Measurements from ENCODE around the gene LRRC74A. TPM values are rescaled to one million over a fixed set of nuclear protein-coding genes. Genes with fewer than 3 reads are reported as not detected.

LRRC74A gene
- total RNA-seq, 2 donors from 2014 or later, result not detected

DNA sequence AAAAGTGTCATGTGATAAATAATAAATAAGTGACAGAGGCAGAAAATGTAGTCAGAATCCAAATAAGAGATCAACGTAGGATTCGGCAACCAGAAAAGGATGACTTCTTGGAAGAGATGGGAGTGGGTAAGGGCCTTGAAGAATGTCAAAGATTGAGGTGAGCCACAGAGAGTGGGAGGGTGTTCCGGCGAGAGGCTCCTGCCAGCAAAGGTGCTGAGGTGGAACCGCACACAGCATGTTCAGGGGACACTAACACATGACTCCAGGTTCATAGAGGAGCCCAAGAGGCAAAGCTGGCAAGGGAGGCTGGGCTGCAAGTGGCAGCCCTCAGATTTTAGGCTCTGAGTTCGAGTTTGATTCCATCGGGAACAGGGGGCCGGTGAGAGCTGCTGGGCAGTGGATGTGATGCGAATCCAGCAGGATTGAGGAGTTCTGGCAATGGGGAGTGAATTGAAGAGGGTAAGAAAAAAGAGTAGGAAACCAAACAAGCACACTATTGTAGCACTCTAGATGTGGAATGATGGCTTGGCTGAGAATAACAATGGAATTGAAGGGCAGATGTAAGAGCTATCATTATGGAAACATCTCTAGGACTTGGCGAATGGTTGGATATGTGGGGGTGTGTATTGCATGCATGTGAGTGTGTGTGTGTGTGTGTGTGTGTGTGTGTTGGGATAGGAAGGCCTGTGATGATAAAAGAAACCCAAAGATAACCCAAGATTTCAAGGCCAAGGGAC, 36.5 kb downstream of the LRRC74A start:
- no peak for TF ChIP-seq CTCF (conservative IDR thresholded peaks at IDR 0.05)
- Mint-ChIP-seq H3K27me3 (ENCODE audit: insufficient read depth) (peaks cover 8% of the 10 kb centered on the region), H3K27ac (no peak overlapping the region), H3K36me3 (ENCODE audit: low read depth) (no peaks in the 10 kb centered on the region), H3K4me1 (peaks cover 3% of the 10 kb centered on the region), H3K9me3 (no peaks in the 10 kb centered on the region), H3K4me3 (no peak overlapping the region)
- DNase-seq, result no peak
- H3K27ac ChIP-seq (ENCODE audit: low read depth, low read length), result no peak overlapping the region
- H3K9me3 ChIP-seq (ENCODE audit: control insufficient read depth, low read length), result no peaks in the 10 kb centered on the region
- no peaks in the 10 kb centered on the region for H3K36me3 ChIP-seq (ENCODE audit: control insufficient read depth, insufficient read depth, low read length)
- peaks cover under 1% of the 10 kb centered on the region for H3K27me3 ChIP-seq (ENCODE audit: control insufficient read depth, insufficient read depth, low read length, poor library complexity, severe bottlenecking)
- no peak overlapping the region for H3K9ac ChIP-seq (ENCODE audit: extremely low read depth, low read length, poor library complexity, severe bottlenecking)
- H3K4me1 ChIP-seq (ENCODE audit: control insufficient read depth, insufficient read depth, low read length), result no peaks in the 10 kb centered on the region
- H3K4me3 ChIP-seq (ENCODE audit: low read length), result no peak overlapping the region
- 82 to 83% methylated on average over 7 to 10 of the region's 10 CpGs for WGBS, 2 experiments (ENCODE audit: insufficient coverage in 1 of 2, insufficient read length in 1 of 2)

GRCh38 chr14:76863724-76864407, 37.7 kb downstream of the LRRC74A start:
- Mint-ChIP-seq H3K27me3 (ENCODE audit: insufficient read depth) (peaks cover 8% of the 10 kb centered on the region), H3K4me1 (peaks cover 3% of the 10 kb centered on the region), H3K36me3 (ENCODE audit: low read depth) (no peaks in the 10 kb centered on the region), H3K4me3 (no peak overlapping the region), H3K27ac (no peak overlapping the region), H3K9me3 (no peaks in the 10 kb centered on the region)
- Histone ChIP-seq H3K4me1 (ENCODE audit: control insufficient read depth, insufficient read depth, low read length) (no peaks in the 10 kb centered on the region), H3K9me3 (ENCODE audit: control insufficient read depth, low read length) (no peaks in the 10 kb centered on the region), H3K36me3 (ENCODE audit: control insufficient read depth, insufficient read depth, low read length) (no peaks in the 10 kb centered on the region), H3K4me3 (ENCODE audit: low read length) (no peak overlapping the region), H3K27me3 (ENCODE audit: control insufficient read depth, insufficient read depth, low read length, poor library complexity, severe bottlenecking) (no peaks in the 10 kb centered on the region), H3K9ac (ENCODE audit: extremely low read depth, low read length, poor library complexity, severe bottlenecking) (no peak overlapping the region), H3K27ac (ENCODE audit: low read depth, low read length) (no peak overlapping the region)
- no peak for DNase-seq
- no peak for TF ChIP-seq CTCF (conservative IDR thresholded peaks at IDR 0.05)
- 67 to 83% methylated on average over 8 to 12 of the region's 15 CpGs for WGBS, 2 experiments (ENCODE audit: insufficient coverage in 1 of 2, insufficient read length in 1 of 2)

DNA sequence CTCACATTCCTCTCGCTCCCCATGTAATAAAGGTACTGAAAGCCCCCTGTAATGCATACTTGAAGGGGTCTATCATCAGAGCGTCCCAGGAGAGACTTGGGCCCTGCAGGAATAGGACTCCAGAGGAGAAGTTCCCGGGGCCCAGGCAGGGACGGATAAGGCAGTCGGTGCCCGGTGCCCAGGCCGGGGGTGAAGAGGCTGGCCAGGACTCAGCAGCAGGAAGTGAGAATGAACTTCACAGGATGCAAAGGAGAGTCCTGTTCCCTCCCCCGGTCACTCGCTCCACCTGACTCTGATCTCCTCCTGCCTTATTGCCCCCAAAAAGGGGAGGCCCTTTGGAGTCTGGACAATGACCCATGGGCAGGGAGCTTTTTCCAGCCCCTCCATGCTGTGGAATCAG, 40.2 kb downstream of the LRRC74A start:
- H3K9me3 Mint-ChIP-seq, result no peaks in the 10 kb centered on the region

More for the DNA sequence above, 40.2 kb downstream of the LRRC74A start:
- H3K9me3 ChIP-seq (ENCODE audit: control insufficient read depth, low read length), result no peaks in the 10 kb centered on the region
- no peak overlapping the region for H3K4me3 Mint-ChIP-seq
- no peaks in the 10 kb centered on the region for H3K36me3 ChIP-seq (ENCODE audit: control insufficient read depth, insufficient read depth, low read length)
- H3K27ac ChIP-seq (ENCODE audit: low read depth, low read length), result no peak overlapping the region
- DNase-seq, result no peak
- no peak overlapping the region for H3K9ac ChIP-seq (ENCODE audit: extremely low read depth, low read length, poor library complexity, severe bottlenecking)
- no peaks in the 10 kb centered on the region for H3K4me1 ChIP-seq (ENCODE audit: control insufficient read depth, insufficient read depth, low read length)
- H3K4me1 Mint-ChIP-seq, result peaks cover 3% of the 10 kb centered on the region
- no peak overlapping the region for H3K4me3 ChIP-seq (ENCODE audit: low read length)
- no peak overlapping the region for H3K27ac Mint-ChIP-seq
- H3K27me3 ChIP-seq (ENCODE audit: control insufficient read depth, insufficient read depth, low read length, poor library complexity, severe bottlenecking), result no peaks in the 10 kb centered on the region
- 67 to 72% methylated on average over 3 to 9 of the region's 9 CpGs for WGBS, 2 experiments (ENCODE audit: insufficient coverage in 1 of 2, insufficient read length in 1 of 2)
- H3K27me3 Mint-ChIP-seq (ENCODE audit: insufficient read depth), result peaks cover 2% of the 10 kb centered on the region
- no peak for TF ChIP-seq CTCF (conservative IDR thresholded peaks at IDR 0.05)
- H3K36me3 Mint-ChIP-seq (ENCODE audit: low read depth), result no peaks in the 10 kb centered on the region

Measured in endodermal cell (in vitro differentiated cells).